ENCODE results near the gene ABHD16A.

ABHD16A gene

DNA sequence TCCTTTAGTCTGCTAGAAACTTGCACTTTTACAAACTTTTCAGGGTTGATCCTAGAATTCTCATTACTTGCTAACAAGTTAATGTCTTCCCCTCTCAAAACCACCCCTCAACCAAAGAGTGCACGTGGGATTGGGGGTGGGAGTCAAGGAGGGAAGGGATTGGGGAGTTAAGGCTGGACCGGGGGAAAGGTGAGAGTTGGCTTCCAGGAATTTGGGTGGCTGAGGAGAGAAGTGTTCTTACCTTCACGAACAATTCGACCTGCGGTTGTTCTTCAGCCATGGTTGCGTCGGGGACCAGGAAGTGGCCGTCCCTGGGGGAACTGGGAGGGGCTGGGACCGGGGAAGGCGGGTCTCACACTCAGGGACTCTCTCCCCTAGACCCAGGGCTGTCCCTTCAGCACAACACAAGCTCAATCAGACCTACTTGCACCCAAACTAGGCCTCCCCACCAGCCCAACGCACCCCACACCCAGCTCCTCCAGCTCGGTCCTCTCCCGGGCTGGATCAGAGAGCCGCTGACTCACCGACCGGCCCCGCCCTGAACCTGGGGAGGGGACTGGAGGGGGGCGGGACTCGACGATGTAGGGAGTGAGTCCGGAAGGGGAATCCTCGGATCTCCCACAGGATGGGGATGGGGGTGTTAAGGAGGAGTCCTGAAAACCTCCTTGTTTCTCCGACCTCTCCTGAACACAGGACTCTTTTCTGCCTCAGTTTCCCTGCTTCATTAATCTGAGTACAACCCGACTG, 33.1 kb upstream of the ABHD16A start, which contains the start of gene CLIC1:
Gene CLIC1, minus strand, starts transcription at position 510 of the 747 bp plus-strand sequence. Its CDS starts 230 bp downstream, at position 280.
- Histone ChIP-seq H3K79me2 (ENCODE audit: insufficient read depth, low read depth) (peaks cover 45% of the 10 kb centered on the region), H3K4me2 (peak within 1 kb of the TSS; percentile 100), H3K27me3 (ENCODE audit: insufficient read depth, low read depth) (no peaks in the 10 kb centered on the region), H3K4me3 (IDR thresholded peaks at IDR 0.05; ENCODE audit: insufficient read depth, low read depth, low read length) (no peak within 1 kb of the TSS), H3K9ac (peak within 1 kb of the TSS; percentile 81), H4K20me1 (ENCODE audit: insufficient read depth) (no peaks in the 10 kb centered on the region), H2AFZ (ENCODE audit: low read depth) (peak within 1 kb of the TSS; percentile 12; the same call in 1 of the 2 replicates), H3K36me3 (ENCODE audit: insufficient read depth) (no peaks in the 10 kb centered on the region), H3K27ac (peak within 1 kb of the TSS; percentile 100), H3K4me1 (ENCODE audit: low read depth, poor library complexity, severe bottlenecking) (peaks cover 48% of the 10 kb centered on the region)
- TF ChIP-seq, protein P1, sequence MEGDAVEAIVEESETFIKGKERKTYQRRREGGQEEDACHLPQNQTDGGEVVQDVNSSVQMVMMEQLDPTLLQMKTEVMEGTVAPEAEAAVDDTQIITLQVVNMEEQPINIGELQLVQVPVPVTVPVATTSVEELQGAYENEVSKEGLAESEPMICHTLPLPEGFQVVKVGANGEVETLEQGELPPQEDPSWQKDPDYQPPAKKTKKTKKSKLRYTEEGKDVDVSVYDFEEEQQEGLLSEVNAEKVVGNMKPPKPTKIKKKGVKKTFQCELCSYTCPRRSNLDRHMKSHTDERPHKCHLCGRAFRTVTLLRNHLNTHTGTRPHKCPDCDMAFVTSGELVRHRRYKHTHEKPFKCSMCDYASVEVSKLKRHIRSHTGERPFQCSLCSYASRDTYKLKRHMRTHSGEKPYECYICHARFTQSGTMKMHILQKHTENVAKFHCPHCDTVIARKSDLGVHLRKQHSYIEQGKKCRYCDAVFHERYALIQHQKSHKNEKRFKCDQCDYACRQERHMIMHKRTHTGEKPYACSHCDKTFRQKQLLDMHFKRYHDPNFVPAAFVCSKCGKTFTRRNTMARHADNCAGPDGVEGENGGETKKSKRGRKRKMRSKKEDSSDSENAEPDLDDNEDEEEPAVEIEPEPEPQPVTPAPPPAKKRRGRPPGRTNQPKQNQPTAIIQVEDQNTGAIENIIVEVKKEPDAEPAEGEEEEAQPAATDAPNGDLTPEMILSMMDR (conservative IDR thresholded peaks at IDR 0.05; ENCODE audit: low read depth, low read length): no peak

- Histone ChIP-seq H3K4me1 (ENCODE audit: low read depth, poor library complexity, severe bottlenecking) (peaks cover 43% of the 10 kb centered on the region), H3K4me2 (peak overlapping the region; percentile 100), H2AFZ (ENCODE audit: low read depth) (no peak overlapping the region), H4K20me1 (ENCODE audit: insufficient read depth) (no peaks in the 10 kb centered on the region), H3K9ac (peak overlapping the region; percentile 81; the same call in 1 of the 2 replicates), H3K27ac (peak overlapping the region; percentile 100), H3K27me3 (ENCODE audit: insufficient read depth, low read depth) (no peaks in the 10 kb centered on the region), H3K4me3 (IDR thresholded peaks at IDR 0.05; ENCODE audit: insufficient read depth, low read depth, low read length) (no peak overlapping the region), H3K79me2 (ENCODE audit: insufficient read depth, low read depth) (peaks cover 39% of the 10 kb centered on the region), H3K36me3 (ENCODE audit: insufficient read depth) (peaks cover 7% of the 10 kb centered on the region; the same call in 1 of the 2 replicates)
- TF ChIP-seq, protein P1 (conservative IDR thresholded peaks at IDR 0.05; ENCODE audit: low read depth, low read length): no peak
These were observed 31.8 kb upstream of the ABHD16A start for GRCh38 chr6:31734821-31735406.

- Histone ChIP-seq H3K27ac (peak overlapping the region; percentile 100; the same call in 1 of the 2 replicates), H3K79me2 (ENCODE audit: insufficient read depth, low read depth) (peaks cover 39% of the 10 kb centered on the region)
- TF ChIP-seq, protein P1 (conservative IDR thresholded peaks at IDR 0.05; ENCODE audit: low read depth, low read length): no peak
These were observed 31.2 kb upstream of the ABHD16A start for GRCh38 chr6:31734247-31734820.

DNA sequence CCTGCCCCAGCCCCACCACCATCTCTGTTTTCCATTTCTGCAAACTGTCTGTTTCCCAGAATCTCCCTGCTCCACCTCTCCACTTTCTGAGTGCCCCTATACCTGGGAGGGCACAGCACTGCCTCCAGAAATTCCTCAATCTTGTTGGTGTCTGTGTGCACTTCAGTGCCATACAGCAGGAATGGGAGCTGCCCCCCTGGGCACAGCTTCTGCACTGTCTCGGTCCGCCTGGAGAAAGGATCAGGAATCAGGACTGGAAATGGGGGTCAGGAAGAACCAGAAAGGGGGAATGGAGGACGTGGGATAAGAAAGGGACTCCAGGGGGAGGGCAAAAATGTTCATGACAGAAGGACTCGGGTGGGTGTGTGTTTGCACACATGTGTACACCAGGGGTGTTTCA, 30.6 kb upstream of the ABHD16A start:
- peaks cover 7% of the 10 kb centered on the region; the same call in 1 of the 2 replicates for H3K36me3 ChIP-seq (ENCODE audit: insufficient read depth)
- no peaks in the 10 kb centered on the region for H3K27me3 ChIP-seq (ENCODE audit: insufficient read depth, low read depth)
- H3K4me3 ChIP-seq (IDR thresholded peaks at IDR 0.05; ENCODE audit: insufficient read depth, low read depth, low read length): no peak overlapping the region
- peak overlapping the region; percentile 100 for H3K4me2 ChIP-seq
- H4K20me1 ChIP-seq (ENCODE audit: insufficient read depth): no peaks in the 10 kb centered on the region
- no peak overlapping the region for H2AFZ ChIP-seq (ENCODE audit: low read depth)
- H3K4me1 ChIP-seq (ENCODE audit: low read depth, poor library complexity, severe bottlenecking): peaks cover 39% of the 10 kb centered on the region
- TF ChIP-seq, protein P1 (conservative IDR thresholded peaks at IDR 0.05; ENCODE audit: low read depth, low read length): no peak
- H3K79me2 ChIP-seq (ENCODE audit: insufficient read depth, low read depth): peaks cover 39% of the 10 kb centered on the region
- no peak overlapping the region; the same call in 1 of the 2 replicates for H3K9ac ChIP-seq
- H3K27ac ChIP-seq: peak overlapping the region; percentile 100; the same call in 1 of the 2 replicates

More at GRCh38 chr6:31734247-31734820, 31.2 kb upstream of the ABHD16A start:
- Histone ChIP-seq H4K20me1 (ENCODE audit: insufficient read depth) (no peaks in the 10 kb centered on the region), H2AFZ (ENCODE audit: low read depth) (no peak overlapping the region), H3K4me3 (IDR thresholded peaks at IDR 0.05; ENCODE audit: insufficient read depth, low read depth, low read length) (no peak overlapping the region), H3K4me1 (ENCODE audit: low read depth, poor library complexity, severe bottlenecking) (peaks cover 42% of the 10 kb centered on the region), H3K9ac (peak overlapping the region; percentile 81; the same call in 1 of the 2 replicates), H3K4me2 (peak overlapping the region; percentile 100), H3K36me3 (ENCODE audit: insufficient read depth) (peaks cover 7% of the 10 kb centered on the region; the same call in 1 of the 2 replicates), H3K27me3 (ENCODE audit: insufficient read depth, low read depth) (no peaks in the 10 kb centered on the region)

Measured in KMS-11 (cell line).